Measurements from ENCODE around the gene ICE1.

- TF ChIP-seq POLR2A (IDR thresholded peaks at IDR 0.05) = no peak
- no peak for TF ChIP-seq CTCF (IDR thresholded peaks at IDR 0.05 in 8 of 11, conservative IDR thresholded peaks at IDR 0.05 in 3 of 11)
- no peak for TF ChIP-seq POLR2AphosphoS5 (IDR thresholded peaks at IDR 0.05)
Observed at GRCh38 chr5:5437227-5438172, 15.0 kb downstream of the ICE1 start.

All from spleen (tissue), 7 donors.